GM21381 (cell line): Measurements from ENCODE around the gene ADAM19.

Source experiments
- ATAC-seq: cut with Tn5 transposase; IDR thresholded peaks from one replicate; pipeline ENCODE4 v1.9.1; 2021; ENCODE audit warnings: mild to moderate bottlenecking, moderate library complexity; ENCODE audit not compliant: unreplicated experiment

Gene ADAM19

GRCh38 chr5:157563929-157564716, 11.5 kb downstream of the ADAM19 start:
- no peak for ATAC-seq

- no peak for ATAC-seq
Measured at GRCh38 chr5:157563373-157563928, 12.1 kb downstream of the ADAM19 start.

GRCh38 chr5:157562111-157562581, 13.4 kb downstream of the ADAM19 start:
- no peak for ATAC-seq

GRCh38 chr5:157561110-157561509, 14.5 kb downstream of the ADAM19 start:
- ATAC-seq = no peak

GRCh38 chr5:157559301-157559700, 16.3 kb downstream of the ADAM19 start:
- no peak for ATAC-seq

GRCh38 chr5:157558681-157559080, 16.9 kb downstream of the ADAM19 start:
- no peak for ATAC-seq

- ATAC-seq = no peak
Measured at GRCh38 chr5:157558041-157558595, 17.5 kb downstream of the ADAM19 start.

GRCh38 chr5:157556615-157557418, 18.8 kb downstream of the ADAM19 start:
- ATAC-seq = no peak

GRCh38 chr5:157555037-157555640, 20.4 kb downstream of the ADAM19 start:
- ATAC-seq = no peak

GRCh38 chr5:157554179-157555036, 21.2 kb downstream of the ADAM19 start:
- no peak for ATAC-seq

- no peak for ATAC-seq
Measured at GRCh38 chr5:157552650-157553049, 22.9 kb downstream of the ADAM19 start.

- no peak for ATAC-seq
Measured at GRCh38 chr5:157550663-157551062, 24.9 kb downstream of the ADAM19 start.

GRCh38 chr5:157549954-157550549, 25.5 kb downstream of the ADAM19 start:
- ATAC-seq = no peak

GRCh38 chr5:157549283-157549629, 26.3 kb downstream of the ADAM19 start:
- no peak for ATAC-seq

GRCh38 chr5:157548513-157549282, 26.9 kb downstream of the ADAM19 start:
- ATAC-seq = no peak

GRCh38 chr5:157547941-157548512, 27.5 kb downstream of the ADAM19 start:
- ATAC-seq = no peak

- ATAC-seq = no peak
Measured at GRCh38 chr5:157546456-157547100, 29.0 kb downstream of the ADAM19 start.
